K562 (cell line): ENCODE measurements around the gene POLA1. TPM values are rescaled to one million over a fixed set of nuclear protein-coding genes. Genes with fewer than 3 reads are reported as not detected.
A peak's percentile ranks its signal among the peaks of the same experiment; 100 is the strongest.

Experiments
- ATAC-seq: fragments of 200-7000 bp; cut with Tn5 transposase; 3 replicates; pipeline ENCODE4 v1.9.1; 2020; ENCODE audit warnings: moderate library complexity
- BruUV-seq: library from RNA; stranded (reverse); fragments of 400-500 nt; replicated peaks from 2 replicates; lab custom pipeline; 2021; lab: Mats Ljungman, UMichigan
- CTCF ChIA-PET: fragments of 300-600 bp; formaldehyde crosslinking; extraction: SDS; loops from one replicate; lab custom pipeline; 2021; ENCODE audit warnings: low intra/inter-chr PET ratio; lab: Yijun Ruan, JAX
- POLR2A ChIA-PET: fragments of 300-600, 350-650 bp; sonication (Branson Sonifier 250); formaldehyde crosslinking; extraction: SDS; loops from one replicate; lab custom pipeline; 2021; ENCODE audit warnings: antibody characterized with exemption, inconsistent platforms; lab: Yijun Ruan, JAX
- DNase-seq, 4 experiments: peaks; one replicate each; pipeline versions ENCODE4 v3.0.0 to v3.0.0-alpha.2; 2011 to 2018; ENCODE audit warnings: low spot score in 3 of 4, mixed read lengths in 3 of 4; ENCODE audit errors: extremely low read depth in 1 of 4
- FAIRE-seq: peaks from 2 replicates; lab custom pipeline; 2011; peaks lifted over from hg19 to GRCh38; lab: Jason Lieb, UNC
- H2AFZ ChIP-seq: 2 replicates; pipeline ENCODE4 v1.6.0; 2011; ENCODE audit warnings: low read depth, low read length, control low read depth, inconsistent platforms
- H3K27ac ChIP-seq: fragments of 200-600 bp; 3 replicates; pipeline ENCODE4 v1.8.0; 2011; ENCODE audit warnings: low read depth, mild to moderate bottlenecking, control low read depth, inconsistent platforms, low read length, moderate library complexity, mixed read lengths; ENCODE audit errors: extremely low read depth
- H3K27me3 ChIP-seq, 2 experiments: fragments of 300-600 bp in 1 of 2; 2 replicates in 1 of 2; 3 replicates in 1 of 2; pipeline versions ENCODE4 v1.6.0 to v1.8.0; 2011; ENCODE audit warnings: inconsistent platforms in 2 of 2, low read length in 2 of 2, mild to moderate bottlenecking in 1 of 2, mixed read lengths in 1 of 2, moderate library complexity in 1 of 2; ENCODE audit not compliant: control insufficient read depth in 2 of 2, insufficient read depth in 2 of 2
- H3K36me3 ChIP-seq: fragments of 300-600 bp; 3 replicates; pipeline ENCODE4 v1.8.0; 2011; ENCODE audit warnings: mild to moderate bottlenecking, low read length, inconsistent platforms; ENCODE audit not compliant: control insufficient read depth, insufficient read depth
- H3K4me1 ChIP-seq, 2 experiments: fragments of 200-600 bp in 1 of 2; replicated peaks in 1 of 2; 2 replicates in 1 of 2; 3 replicates in 1 of 2; pipeline versions ENCODE4 v1.5.1 to v1.8.0; 2011; ENCODE audit warnings: inconsistent platforms in 2 of 2, low read length in 2 of 2, mild to moderate bottlenecking in 1 of 2, mixed read lengths in 1 of 2, moderate library complexity in 1 of 2; ENCODE audit not compliant: control insufficient read depth in 2 of 2, insufficient read depth in 2 of 2
- H3K4me2 ChIP-seq: 2 replicates; pipeline ENCODE4 v1.6.1; 2011; ENCODE audit warnings: low read length, control low read depth, inconsistent platforms, mixed read lengths; ENCODE audit not compliant: insufficient read depth
- H3K4me3 ChIP-seq: fragments of 200-600 bp; sonication (generic), shearing (Covaris generic); 2 replicates; pipeline ENCODE4 v1.5.1; 2016; ENCODE audit warnings: control low read depth, inconsistent platforms
- H3K79me2 ChIP-seq: fragments of 200-600 bp; 3 replicates; pipeline ENCODE4 v1.8.0; 2011; ENCODE audit warnings: low read length, inconsistent platforms; ENCODE audit not compliant: control insufficient read depth, insufficient read depth
- H3K9ac ChIP-seq, 2 experiments: 2 replicates each; pipeline versions ENCODE4 v1.6.0 to v1.6.1; 2011; ENCODE audit warnings: low read depth in 2 of 2, low read length in 2 of 2, control low read depth in 1 of 2, inconsistent platforms in 1 of 2, mild to moderate bottlenecking in 1 of 2, mixed read lengths in 1 of 2; ENCODE audit not compliant: insufficient read depth in 1 of 2
- H3K9me1 ChIP-seq: one replicate; pipeline ENCODE4 v1.6.0; 2011; ENCODE audit warnings: inconsistent platforms, mild to moderate bottlenecking, low read length, moderate library complexity; ENCODE audit not compliant: control insufficient read depth, insufficient read depth
- H3K9me3 ChIP-seq: replicated peaks from 2 replicates; pipeline ENCODE4 v1.5.1; 2011; ENCODE audit warnings: low read depth, low read length, inconsistent platforms; ENCODE audit not compliant: control insufficient read depth, insufficient read depth
- H4K20me1 ChIP-seq: replicated peaks from 2 replicates; pipeline ENCODE4 v1.6.1; 2011; ENCODE audit warnings: low read length, inconsistent platforms, mixed read lengths; ENCODE audit not compliant: control insufficient read depth, insufficient read depth
- MYBL2 ChIP-seq, 2 experiments: fragments of 450-650 bp in 1 of 2; sonication (generic) in 1 of 2; formaldehyde crosslinking in 1 of 2; IDR thresholded peaks; 2 replicates each; pipeline versions ENCODE4 v1.6.1 to v1.8.1; 2017 to 2022; ENCODE audit warnings: borderline replicate concordance in 1 of 2, inconsistent platforms in 1 of 2, low read depth in 1 of 2, mild to moderate bottlenecking in 1 of 2, missing genetic modification reagents in 1 of 2, moderate library complexity in 1 of 2
- TEAD4 ChIP-seq, 2 experiments: sonication (generic) in 1 of 2; formaldehyde crosslinking in 1 of 2; IDR thresholded peaks; 2 replicates each; pipeline versions ENCODE4 v1.6.1 to v1.8.0; 2012 to 2022; ENCODE audit warnings: borderline replicate concordance in 1 of 2, inconsistent platforms in 1 of 2, low read length in 1 of 2, mild to moderate bottlenecking in 1 of 2, missing genetic modification reagents in 1 of 2
- TFAP4 ChIP-seq: sonication (generic); formaldehyde crosslinking; IDR thresholded peaks from 2 replicates; pipeline ENCODE4 v1.8.0; 2022; ENCODE audit warnings: missing genetic modification reagents, mild to moderate bottlenecking, moderate library complexity, borderline replicate concordance
- ZHX1 ChIP-seq: fragments of 150-350 bp; conservative IDR thresholded peaks from 2 replicates; pipeline ENCODE4 v1.6.1; 2014; ENCODE audit warnings: low read length
- ZNF197 ChIP-seq: fragments of 200-800 bp; sonication (Bioruptor generic); IDR thresholded peaks from 2 replicates; pipeline ENCODE4 v1.6.1; 2016; ENCODE audit warnings: low read depth, missing genetic modification characterization, missing compliant biosample characterization
- ZNF512 ChIP-seq: IDR thresholded peaks from 2 replicates; pipeline ENCODE4 v1.6.1; 2016; ENCODE audit warnings: missing genetic modification characterization, missing compliant biosample characterization
- ZNF79 ChIP-seq: fragments of 250-450 bp; sonication (Bioruptor Pico); IDR thresholded peaks from 2 replicates; pipeline ENCODE4 v1.4.0; 2020; ENCODE audit warnings: low read depth, mild to moderate bottlenecking, moderate library complexity
- WGBS: fragments of 100-300 bp; shearing (Covaris generic); methylation state at CpG from one replicate; pipeline ENCODE4 v1.1.6; 2016; ENCODE audit warnings: low coverage, mixed read lengths; ENCODE audit not compliant: insufficient coverage; ENCODE audit errors: missing lambda C conversion rate; 5-methylcytosine and 5-hydroxymethylcytosine counted together
- in situ Hi-C: fragments of 300-500 bp; cut with MboI; formaldehyde crosslinking; loops from 4 replicates; pipeline ENCODE4 v1.15.0; 2018; ENCODE audit warnings: inconsistent platforms, mixed read lengths
- intact Hi-C: fragments of 100-400 bp; cut with micrococcal nuclease; formaldehyde crosslinking; loops from 2 replicates; pipeline ENCODE4 v1.14.2; 2022
- polyA plus RNA-seq, 8 experiments: library from polyadenylated mRNA; depleted of rRNA in 4 of 8; stranded (reverse) in 5 of 8; unstranded in 3 of 8; fragments of >200 nt; fragmentation: Nextera tagmentation in 2 of 8; fragmentation: Illumina TruSeq in 1 of 8; extraction: Ambion mirVana in 2 of 8; extraction: Trizol in 1 of 8; gene quantifications; 2 replicates each; pipeline versions ENCODE4 v1.2.1 to v1.2.3, GENCODE V29; 2011 to 2014; ENCODE audit warnings: inconsistent platforms in 1 of 8, missing spikeins in 1 of 8
- total RNA-seq, 7 experiments: library from RNA; depleted of rRNA in 6 of 7; stranded (reverse); fragments of >200 nt in 6 of 7; fragmentation: Illumina TruSeq in 2 of 7; extraction: Trizol in 2 of 7; gene quantifications; 2 replicates each; pipeline versions ENCODE4 v1.2.1 to v1.2.3, GENCODE V29; 2011 to 2021; ENCODE audit warnings: low replicate concordance in 1 of 7

Gene POLA1
- total and polyA plus RNA-seq, 9 of the 15 experiments (the other 6 are each of a cell fraction or from before 2014, with no cell fraction given), result 8.6 to 48.4 (median 27.4) TPM

GRCh38 chrX:25039036-25039435, 345.3 kb downstream of the POLA1 start:
- H4K20me1 ChIP-seq, result no peaks in the 10 kb centered on the region
- ATAC-seq, result peak; percentile 80
- ChIA-PET POLR2A (no interaction called here), CTCF (no interaction called here)
- no peak for DNase-seq
- intact Hi-C loops, result no loop called here
- H3K4me2 ChIP-seq, result no peak overlapping the region; the same call in 1 of the 2 replicates
- no peak for FAIRE-seq
- no peaks in the 10 kb centered on the region for H3K27me3 ChIP-seq
- H3K9ac ChIP-seq, result no peak overlapping the region
- H3K79me2 ChIP-seq, result no peaks in the 10 kb centered on the region
- no peaks in the 10 kb centered on the region; a peak in 1 of 5 replicates for H3K4me1 ChIP-seq
- no TSS peak for BruUV-seq
- H3K36me3 ChIP-seq, result no peaks in the 10 kb centered on the region
- in situ Hi-C loops, result loop anchor here (10.0 kb wide), 1 partner anchor 106 kb away; no protein-coding TSS in a partner anchor
- peak overlapping the region; percentile 77; the same call in 1 of the 2 replicates for H2AFZ ChIP-seq
- no peaks in the 10 kb centered on the region for H3K9me1 ChIP-seq
- H3K9me3 ChIP-seq, result no peaks in the 10 kb centered on the region
- no peak overlapping the region for H3K4me3 ChIP-seq
- no peak overlapping the region for H3K27ac ChIP-seq
- 19% methylated on average over 10 of the region's 10 CpGs for WGBS
- TF ChIP-seq TFAP4 (CRISPR knock-in tag) (no peak), ZNF512 (tag) (no peak), ZNF197 (CRISPR knock-in tag) (0 out of 2 replicates have a peak, but pooled peaks have one; percentile 47), TEAD4 (IDR thresholded peaks at IDR 0.05; ENCODE audit: low read length) (no peak), TEAD4 (CRISPR knock-in tag; IDR thresholded peaks at IDR 0.05; ENCODE audit: borderline replicate concordance) (no peak), MYBL2 (IDR thresholded peaks at IDR 0.05; ENCODE audit: low read depth) (no peak), MYBL2 (CRISPR knock-in tag; IDR thresholded peaks at IDR 0.05; ENCODE audit: borderline replicate concordance) (no peak), ZNF79 (CRISPR knock-in tag) (no peak), ZHX1 (no peak)
